ENCODE results near the gene RELCH.
A peak's percentile ranks its signal among the peaks of the same experiment; 100 is the strongest.

The RELCH gene

DNA sequence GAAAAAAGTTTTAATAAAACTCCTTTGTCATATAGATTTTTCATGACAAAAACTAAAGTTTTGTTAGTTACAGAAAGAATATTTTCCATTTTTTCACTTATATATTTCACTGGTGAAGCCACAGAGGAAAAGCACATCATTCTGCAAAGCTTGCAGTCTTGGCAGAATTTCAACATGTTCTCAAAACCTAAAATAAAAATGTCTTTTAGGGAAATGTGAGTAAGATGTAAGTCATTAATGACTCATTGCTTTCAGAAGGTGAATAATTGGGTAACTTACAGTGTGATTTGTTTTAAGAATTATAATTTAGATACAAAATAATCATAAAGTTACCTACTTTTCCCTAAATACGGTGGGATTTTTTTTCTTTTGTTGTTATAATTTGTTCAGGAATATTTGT lies 94.6 kb downstream of the RELCH start:
- H3K4me3 ChIP-seq (ENCODE audit: low read depth, low read length), result no peak overlapping the region
- in situ Hi-C loops (cut with HindIII; ENCODE audit: low sequenced_read_pairs), result no loop called here
- TF ChIP-seq, protein P1, sequence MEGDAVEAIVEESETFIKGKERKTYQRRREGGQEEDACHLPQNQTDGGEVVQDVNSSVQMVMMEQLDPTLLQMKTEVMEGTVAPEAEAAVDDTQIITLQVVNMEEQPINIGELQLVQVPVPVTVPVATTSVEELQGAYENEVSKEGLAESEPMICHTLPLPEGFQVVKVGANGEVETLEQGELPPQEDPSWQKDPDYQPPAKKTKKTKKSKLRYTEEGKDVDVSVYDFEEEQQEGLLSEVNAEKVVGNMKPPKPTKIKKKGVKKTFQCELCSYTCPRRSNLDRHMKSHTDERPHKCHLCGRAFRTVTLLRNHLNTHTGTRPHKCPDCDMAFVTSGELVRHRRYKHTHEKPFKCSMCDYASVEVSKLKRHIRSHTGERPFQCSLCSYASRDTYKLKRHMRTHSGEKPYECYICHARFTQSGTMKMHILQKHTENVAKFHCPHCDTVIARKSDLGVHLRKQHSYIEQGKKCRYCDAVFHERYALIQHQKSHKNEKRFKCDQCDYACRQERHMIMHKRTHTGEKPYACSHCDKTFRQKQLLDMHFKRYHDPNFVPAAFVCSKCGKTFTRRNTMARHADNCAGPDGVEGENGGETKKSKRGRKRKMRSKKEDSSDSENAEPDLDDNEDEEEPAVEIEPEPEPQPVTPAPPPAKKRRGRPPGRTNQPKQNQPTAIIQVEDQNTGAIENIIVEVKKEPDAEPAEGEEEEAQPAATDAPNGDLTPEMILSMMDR (IDR thresholded peaks at IDR 0.05; ENCODE audit: low read depth, low read length, missing control alignments), result no peak
- peak; percentile 66 for DNase-seq (ENCODE audit: low read depth)

DNA sequence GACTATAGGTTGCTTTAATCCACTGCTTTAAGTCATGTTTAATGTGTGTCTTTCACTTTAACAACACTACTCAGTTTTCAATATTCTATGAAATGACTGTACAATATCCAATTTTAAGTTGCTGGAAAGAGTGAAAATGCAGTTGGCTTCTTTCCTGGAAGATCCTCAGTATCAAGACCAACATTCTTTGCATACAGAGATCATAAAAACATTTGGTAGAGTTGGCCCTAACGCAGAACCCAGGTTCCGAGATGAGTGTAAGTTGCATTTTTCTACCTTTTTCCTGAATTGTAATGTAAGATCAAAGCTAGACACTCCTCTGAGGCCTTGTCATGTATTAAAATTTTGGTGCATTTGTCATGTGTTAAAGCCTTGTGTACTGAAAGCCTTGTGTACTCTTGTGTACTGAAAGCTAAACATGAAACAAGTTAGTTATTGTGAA lies 95.2 kb downstream of the RELCH start:
- TF ChIP-seq, protein P1 (IDR thresholded peaks at IDR 0.05; ENCODE audit: low read depth, low read length, missing control alignments), result no peak
- in situ Hi-C loops (cut with HindIII; ENCODE audit: low sequenced_read_pairs), result no loop called here
- no peak overlapping the region for H3K4me3 ChIP-seq (ENCODE audit: low read depth, low read length)
- peak; percentile 81 for DNase-seq (ENCODE audit: low read depth)

DNA sequence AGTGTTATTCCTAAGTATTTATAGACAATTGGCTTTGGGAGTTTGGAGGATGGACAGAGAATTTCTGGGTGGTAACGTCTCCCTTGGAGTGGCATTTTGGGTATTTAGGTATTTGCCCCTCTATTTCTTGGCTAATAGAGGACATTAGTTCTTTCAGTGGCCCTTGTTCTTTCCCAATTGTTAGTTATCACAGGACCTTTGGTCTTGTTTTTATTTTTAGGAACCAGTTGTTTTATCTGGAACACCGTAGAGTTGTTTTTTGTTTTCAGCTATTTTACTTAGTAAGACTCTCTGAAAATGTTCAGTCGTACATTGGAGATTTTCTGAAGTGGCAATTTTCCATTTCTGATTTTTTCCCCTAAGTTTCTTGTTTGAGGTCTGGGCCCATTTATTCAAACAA lies 97.6 kb downstream of the RELCH start:
- H3K4me3 ChIP-seq (ENCODE audit: low read depth, low read length), result no peak overlapping the region
- TF ChIP-seq, protein P1 (IDR thresholded peaks at IDR 0.05; ENCODE audit: low read depth, low read length, missing control alignments), result no peak
- in situ Hi-C loops (cut with HindIII; ENCODE audit: low sequenced_read_pairs), result no loop called here
- DNase-seq (ENCODE audit: low read depth), result no peak

DNA sequence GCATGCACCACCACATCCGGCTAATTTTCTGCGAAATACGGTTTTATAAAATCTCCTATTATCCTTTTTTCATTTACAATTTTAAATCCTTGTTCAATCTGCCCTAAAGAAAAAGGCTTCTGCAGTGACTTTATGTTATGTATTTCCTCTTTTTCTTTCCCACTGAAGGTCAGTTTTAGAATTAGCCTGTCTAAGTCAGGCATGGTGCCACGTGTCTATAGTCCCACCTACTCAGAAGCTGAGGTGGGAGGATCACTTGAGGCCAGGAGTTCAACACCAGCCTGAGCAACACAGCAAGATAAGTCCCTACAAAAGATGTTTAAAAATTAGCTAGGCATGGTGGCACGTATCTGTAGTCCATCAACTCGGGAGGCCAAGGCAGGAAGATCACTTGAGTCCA lies 98.2 kb downstream of the RELCH start:
- DNase-seq (ENCODE audit: low read depth), result no peak
- no peak overlapping the region for H3K4me3 ChIP-seq (ENCODE audit: low read depth, low read length)
- TF ChIP-seq, protein P1 (IDR thresholded peaks at IDR 0.05; ENCODE audit: low read depth, low read length, missing control alignments), result no peak
- in situ Hi-C loops (cut with HindIII; ENCODE audit: low sequenced_read_pairs), result no loop called here

DNA sequence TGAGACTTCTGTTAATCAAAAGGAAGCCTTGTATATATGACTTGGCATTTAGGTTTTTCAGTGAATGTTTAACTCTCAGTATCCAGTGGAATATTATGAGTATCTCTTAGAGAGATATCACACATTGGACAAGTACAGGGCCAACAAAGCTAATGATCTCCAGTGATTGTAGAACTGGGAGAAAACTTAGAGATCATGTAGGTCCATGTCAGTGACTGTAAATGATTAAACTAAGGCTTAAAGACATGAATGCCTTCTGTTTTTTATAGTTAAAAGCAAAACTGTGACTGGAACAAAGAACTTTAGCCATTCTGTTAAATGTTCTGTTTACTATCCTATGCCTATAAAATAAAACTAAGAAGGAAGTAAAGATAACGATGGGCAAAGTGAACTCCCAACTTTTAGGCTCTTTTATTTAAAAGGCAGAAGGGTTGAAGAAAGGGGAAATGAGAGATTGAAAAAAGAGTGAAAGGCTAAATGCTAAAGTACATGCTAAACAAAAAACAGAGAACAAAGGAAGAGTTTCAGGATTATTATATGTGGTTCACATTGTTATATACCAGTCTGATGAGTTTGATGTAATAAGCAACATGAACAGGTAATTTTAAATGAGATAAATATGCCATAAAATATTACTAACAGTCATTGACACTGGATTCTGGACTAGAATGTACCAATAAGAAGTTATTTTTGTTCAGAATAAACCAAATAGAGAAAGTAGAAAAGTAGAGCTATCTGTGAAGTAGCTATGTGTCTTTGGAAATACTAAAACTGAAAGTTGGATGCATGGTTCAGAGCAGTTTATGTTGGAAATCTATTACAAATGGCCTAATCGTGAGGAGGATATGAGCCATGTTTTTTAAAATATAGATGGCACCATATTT lies 101.0 kb downstream of the RELCH start:
- in situ Hi-C loops (cut with HindIII; ENCODE audit: low sequenced_read_pairs), result no loop called here
- H3K4me3 ChIP-seq (ENCODE audit: low read depth, low read length), result no peak overlapping the region
- TF ChIP-seq, protein P1 (IDR thresholded peaks at IDR 0.05; ENCODE audit: low read depth, low read length, missing control alignments), result no peak
- DNase-seq (ENCODE audit: low read depth), result no peak

DNA sequence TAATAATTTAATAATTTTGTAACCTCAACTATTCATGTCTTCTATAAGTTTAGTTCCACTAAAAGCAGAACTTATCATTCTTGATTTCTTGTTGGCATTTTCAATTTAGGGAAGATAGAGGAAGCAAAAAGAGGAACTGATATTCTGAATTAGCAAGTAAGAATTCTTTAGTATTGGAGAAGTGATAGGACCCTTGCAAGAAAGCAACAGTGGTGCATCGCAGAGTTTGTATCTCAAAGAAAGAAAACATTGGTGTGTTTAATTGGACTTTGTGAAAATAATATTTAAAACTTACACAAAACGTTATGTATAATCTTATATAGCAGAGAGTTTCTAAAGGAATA lies 101.6 kb downstream of the RELCH start:
- DNase-seq (ENCODE audit: low read depth), result no peak
- in situ Hi-C loops (cut with HindIII; ENCODE audit: low sequenced_read_pairs), result no loop called here
- TF ChIP-seq, protein P1 (IDR thresholded peaks at IDR 0.05; ENCODE audit: low read depth, low read length, missing control alignments), result no peak

More for the DNA sequence above, 101.6 kb downstream of the RELCH start:
- H3K4me3 ChIP-seq (ENCODE audit: low read depth, low read length), result no peak overlapping the region
